ENCODE measurements around the gene CACNG8. TPM values are rescaled to one million over a fixed set of nuclear protein-coding genes. Genes with fewer than 3 reads are reported as not detected.

CACNG8 gene
- total and polyA plus RNA-seq, 8 donors = under 0.01 to 0.45 (median 0.01) TPM; not detected in 4

- WGBS, 5 donors = 75 to 86% (median 77%) methylated on average over 8 of the region's 8 CpGs
- no peak overlapping the region for H3K4me3 ChIP-seq
- TF ChIP-seq CTCF (IDR thresholded peaks at IDR 0.05) (no peak), EP300 (IDR thresholded peaks at IDR 0.05) (no peak), POLR2A (IDR thresholded peaks at IDR 0.05) (no peak), POLR2AphosphoS5 (IDR thresholded peaks at IDR 0.05) (no peak)
- intact Hi-C loops (cut with DNase I; ENCODE audit: low total_unique reads) = no loop called here
- H3K27me3 ChIP-seq = peaks cover 0 to 82% (median 9%) of the 10 kb centered on the region in 3 donors
- H3K9me3 ChIP-seq = peaks cover 0 to 6% (median 0%) of the 10 kb centered on the region in 4 donors
- H3K36me3 ChIP-seq = no peaks in the 10 kb centered on the region
- no peak overlapping the region for H3K27ac ChIP-seq
- DNase-seq = no peak
- H3K4me1 ChIP-seq = peaks cover 0 to 6% (median 0%) of the 10 kb centered on the region in 4 donors
Observed at GRCh38 chr19:54013866-54014265, 51.1 kb downstream of the CACNG8 start.

- H3K27ac ChIP-seq = no peak overlapping the region
- H3K27me3 ChIP-seq = peaks cover 0 to 71% (median 9%) of the 10 kb centered on the region in 3 donors
- peaks cover 0 to 6% (median 0%) of the 10 kb centered on the region in 4 donors for H3K9me3 ChIP-seq
- no peaks in the 10 kb centered on the region for H3K36me3 ChIP-seq
- H3K4me1 ChIP-seq = peaks cover 0 to 17% (median 7%) of the 10 kb centered on the region in 4 donors
- no peak for DNase-seq
- 39 to 56% (median 50%) methylated on average over 19 of the region's 19 CpGs for WGBS, 5 donors
- intact Hi-C loops (cut with DNase I; ENCODE audit: low total_unique reads) = no loop called here
- no peak overlapping the region for H3K4me3 ChIP-seq
- TF ChIP-seq POLR2A (IDR thresholded peaks at IDR 0.05) (no peak), CTCF (IDR thresholded peaks at IDR 0.05) (no peak), EP300 (IDR thresholded peaks at IDR 0.05) (no peak), POLR2AphosphoS5 (IDR thresholded peaks at IDR 0.05) (no peak)
Observed at GRCh38 chr19:54014920-54015560, 52.3 kb downstream of the CACNG8 start.

GRCh38 chr19:54017261-54017660 is 54.5 kb downstream of the CACNG8 start:
- 85 to 90% (median 88%) methylated on average over 4 of the region's 4 CpGs for WGBS, 5 donors
- no peak overlapping the region for H3K27ac ChIP-seq
- peaks cover 0 to 51% (median 2%) of the 10 kb centered on the region in 3 donors for H3K27me3 ChIP-seq
- H3K36me3 ChIP-seq = no peaks in the 10 kb centered on the region
- TF ChIP-seq EP300 (IDR thresholded peaks at IDR 0.05) (no peak), POLR2A (IDR thresholded peaks at IDR 0.05) (no peak), POLR2AphosphoS5 (IDR thresholded peaks at IDR 0.05) (no peak), CTCF (IDR thresholded peaks at IDR 0.05) (no peak)
- H3K9me3 ChIP-seq = peaks cover 0 to 6% (median 0%) of the 10 kb centered on the region in 4 donors
- DNase-seq = peak in 1 of 2 donors; percentile 12
- no peak overlapping the region for H3K4me3 ChIP-seq
- intact Hi-C loops (cut with DNase I; ENCODE audit: low total_unique reads) = no loop called here
- H3K4me1 ChIP-seq = peaks cover 6 to 27% (median 7%) of the 10 kb centered on the region in 4 donors

- Histone ChIP-seq H3K36me3 (no peaks in the 10 kb centered on the region), H3K4me3 (no peak overlapping the region), H3K9me3 (peaks cover 0 to 6% (median 0%) of the 10 kb centered on the region in 4 donors), H3K27me3 (peaks cover 0 to 48% (median 8%) of the 10 kb centered on the region in 3 donors), H3K27ac (no peak overlapping the region), H3K4me1 (peaks cover 6 to 38% (median 13%) of the 10 kb centered on the region in 4 donors)
- 73 to 86% (median 77%) methylated on average over 8 of the region's 8 CpGs for WGBS, 5 donors
- no peak for TF ChIP-seq POLR2A (IDR thresholded peaks at IDR 0.05)
- no peak for TF ChIP-seq CTCF (IDR thresholded peaks at IDR 0.05)
- no peak for TF ChIP-seq POLR2AphosphoS5 (IDR thresholded peaks at IDR 0.05)
- TF ChIP-seq EP300 (IDR thresholded peaks at IDR 0.05) = no peak
- no peak for DNase-seq
- intact Hi-C loops (cut with DNase I; ENCODE audit: low total_unique reads) = loop anchor here (10.0 kb wide), 2 partner anchors 117 to 177 kb away; partner anchors contain the start of gene CACNG7
Observed at GRCh38 chr19:54021363-54021762, 58.6 kb downstream of the CACNG8 start.

Data from stomach (tissue), 9 donors.